Fibroblast of lung (primary cell): Measurements from ENCODE around the gene CYTH2.

Experiments
- EZH2 ChIP-seq: IDR thresholded peaks from 2 replicates; pipeline ENCODE4 v1.5.1; 2012; ENCODE audit warnings: low read length, control low read depth, mild to moderate bottlenecking; ENCODE audit errors: missing control alignments
- TF ChIP-seq, protein P1 (sequence below), 2 donors: IDR thresholded peaks in 1 of 2; conservative IDR thresholded peaks in 1 of 2; 1 replicate in 1 of 2; 2 replicates in 1 of 2; pipeline ENCODE4 v1.5.1; 2011 to 2012; ENCODE audit warnings: low read length in 2 of 2, control low read depth in 1 of 2, inconsistent platforms in 1 of 2, low read depth in 1 of 2, mild to moderate bottlenecking in 1 of 2

DNA sequence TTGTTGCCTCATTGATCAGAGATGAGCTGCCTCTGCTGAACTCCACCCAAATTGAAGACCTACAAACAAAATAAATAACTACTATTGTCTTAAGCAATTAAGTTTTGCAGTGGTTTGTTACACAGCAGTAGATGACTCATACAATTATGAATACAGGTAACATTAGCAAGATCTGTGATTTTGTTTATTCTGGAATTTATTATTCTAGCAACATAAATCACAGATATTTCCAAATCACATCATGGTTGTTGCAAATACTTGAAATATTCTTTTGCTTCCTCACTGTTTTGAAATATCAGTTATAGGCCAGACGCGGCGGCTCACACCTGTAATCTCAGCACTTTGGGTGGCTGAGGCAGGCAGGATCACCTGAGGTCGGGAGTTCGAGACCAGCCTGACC, 55.6 kb downstream of the CYTH2 start:
- TF ChIP-seq EZH2: no peak
- TF ChIP-seq, protein P1, sequence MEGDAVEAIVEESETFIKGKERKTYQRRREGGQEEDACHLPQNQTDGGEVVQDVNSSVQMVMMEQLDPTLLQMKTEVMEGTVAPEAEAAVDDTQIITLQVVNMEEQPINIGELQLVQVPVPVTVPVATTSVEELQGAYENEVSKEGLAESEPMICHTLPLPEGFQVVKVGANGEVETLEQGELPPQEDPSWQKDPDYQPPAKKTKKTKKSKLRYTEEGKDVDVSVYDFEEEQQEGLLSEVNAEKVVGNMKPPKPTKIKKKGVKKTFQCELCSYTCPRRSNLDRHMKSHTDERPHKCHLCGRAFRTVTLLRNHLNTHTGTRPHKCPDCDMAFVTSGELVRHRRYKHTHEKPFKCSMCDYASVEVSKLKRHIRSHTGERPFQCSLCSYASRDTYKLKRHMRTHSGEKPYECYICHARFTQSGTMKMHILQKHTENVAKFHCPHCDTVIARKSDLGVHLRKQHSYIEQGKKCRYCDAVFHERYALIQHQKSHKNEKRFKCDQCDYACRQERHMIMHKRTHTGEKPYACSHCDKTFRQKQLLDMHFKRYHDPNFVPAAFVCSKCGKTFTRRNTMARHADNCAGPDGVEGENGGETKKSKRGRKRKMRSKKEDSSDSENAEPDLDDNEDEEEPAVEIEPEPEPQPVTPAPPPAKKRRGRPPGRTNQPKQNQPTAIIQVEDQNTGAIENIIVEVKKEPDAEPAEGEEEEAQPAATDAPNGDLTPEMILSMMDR (conservative IDR thresholded peaks at IDR 0.05 in 1 of 2, IDR thresholded peaks at IDR 0.05 in 1 of 2; ENCODE audit: low read depth in 1 of 2, low read length in 2 of 2): no peak
